Panc1 (cell line): Measurements from ENCODE around the gene ASB6. TPM values are rescaled to one million over a fixed set of nuclear protein-coding genes. Genes with fewer than 3 reads are reported as not detected.

ENCODE experiments used
- ATAC-seq: fragments of 200-7000 bp; cut with Tn5 transposase; 2 replicates; pipeline ENCODE4 v1.9.1; 2020; ENCODE audit warnings: mild to moderate bottlenecking, moderate library complexity
- BruUV-seq: library from RNA; stranded (reverse); fragments of 400-500 nt; replicated peaks from 2 replicates; lab custom pipeline; 2021; lab: Mats Ljungman, UMichigan
- CTCF ChIA-PET: fragments of 300-600 bp; sonication (Branson Sonifier 250); formaldehyde crosslinking; loops from one replicate; lab custom pipeline; 2022; ENCODE audit warnings: antibody characterized with exemption; lab: Charles Lee
- POLR2A ChIA-PET: fragments of 300-600 bp; sonication (Branson Sonifier 250); formaldehyde crosslinking; loops from one replicate; lab custom pipeline; 2022; ENCODE audit warnings: antibody characterized with exemption; lab: Charles Lee
- DNase-seq: peaks from one replicate; pipeline ENCODE4 v3.0.0-alpha.2; 2010; ENCODE audit warnings: low read depth, low spot score
- H3K27ac ChIP-seq: 2 replicates; pipeline ENCODE4 v1.5.1; 2011; ENCODE audit warnings: mild to moderate bottlenecking, low read length, inconsistent platforms
- H3K27me3 ChIP-seq: fragments of 200-500 bp; sonication (Bioruptor generic); 2 replicates; pipeline ENCODE4 v1.6.0; 2014; ENCODE audit warnings: low read length, inconsistent platforms; ENCODE audit not compliant: control insufficient read depth, insufficient read depth
- H3K36me3 ChIP-seq: fragments of 200-500 bp; sonication (Bioruptor generic); 2 replicates; pipeline ENCODE4 v1.5.1; 2014; ENCODE audit warnings: inconsistent platforms, mild to moderate bottlenecking, low read length, moderate library complexity; ENCODE audit not compliant: control insufficient read depth, insufficient read depth
- H3K4me1 ChIP-seq: 2 replicates; pipeline ENCODE4 v1.5.1; 2011; ENCODE audit warnings: inconsistent platforms, mild to moderate bottlenecking, low read length, moderate library complexity; ENCODE audit not compliant: control insufficient read depth, insufficient read depth
- H3K4me3 ChIP-seq, 2 experiments: 2 replicates each; pipeline ENCODE4 v1.5.1; 2011 to 2012; ENCODE audit warnings: low read depth in 2 of 2, low read length in 2 of 2, mild to moderate bottlenecking in 2 of 2, inconsistent platforms in 1 of 2, moderate library complexity in 1 of 2
- H3K9me3 ChIP-seq: fragments of 200-500 bp; sonication (Bioruptor generic); 2 replicates; pipeline ENCODE4 v1.5.1; 2014; ENCODE audit warnings: low read depth, mild to moderate bottlenecking, inconsistent platforms, low read length, moderate library complexity; ENCODE audit not compliant: control insufficient read depth, insufficient read depth
- CTCF ChIP-seq: fragments of 450-650 bp; IDR thresholded peaks from 2 replicates; pipeline ENCODE4 v1.5.1; 2017; ENCODE audit warnings: mild to moderate bottlenecking
- POLR2AphosphoS5 ChIP-seq: IDR thresholded peaks from 2 replicates; pipeline ENCODE4 v1.6.1; 2012; ENCODE audit warnings: mild to moderate bottlenecking, low read depth, low read length, moderate library complexity
- REST ChIP-seq, 2 experiments: IDR thresholded peaks; 2 replicates each; pipeline ENCODE4 v1.6.1; 2011 to 2012; ENCODE audit warnings: low read depth in 2 of 2, control low read depth in 1 of 2, low read length in 1 of 2, mild to moderate bottlenecking in 1 of 2, moderate library complexity in 1 of 2; ENCODE audit not compliant: insufficient read depth in 1 of 2
- SIN3A ChIP-seq: IDR thresholded peaks from 2 replicates; pipeline ENCODE4 v1.6.1; 2012; ENCODE audit warnings: low read depth, mild to moderate bottlenecking, low read length, moderate library complexity, borderline replicate concordance; ENCODE audit not compliant: insufficient read depth
- TCF7L2 ChIP-seq: IDR thresholded peaks from 2 replicates; pipeline ENCODE4 v1.6.1; 2011; ENCODE audit warnings: mild to moderate bottlenecking, low read depth, low read length, inconsistent platforms
- in situ Hi-C: cut with HindIII; loops from 2 replicates; pipeline ENCODE4 v1.10.0; 2016; ENCODE audit warnings: low sequenced_read_pairs, low pct_unique_long_range_greater_than_20kb
- intact Hi-C: fragments of 100-400 bp; cut with micrococcal nuclease; formaldehyde crosslinking; loops from one replicate; pipeline ENCODE4 v1.10.0; 2022; ENCODE audit not compliant: unreplicated experiment
- total RNA-seq: library from RNA; stranded (reverse); gene quantifications from one replicate; pipeline ENCODE4 v1.2.1, GENCODE V29; 2021; ENCODE audit not compliant: unreplicated experiment

ASB6 gene
- total RNA-seq, 1 experiment from 2014 or later, result 14.3 TPM

- TF ChIP-seq TCF7L2 (no peak), REST (IDR thresholded peaks at IDR 0.05; ENCODE audit: insufficient read depth in 1 of 2, low read depth in 2 of 2, low read length in 1 of 2) (no peak), CTCF (no peak), SIN3A (no peak), POLR2AphosphoS5 (no peak)
- Histone ChIP-seq H3K4me1 (peaks cover 6% of the 10 kb centered on the region; the same call in 1 of the 2 replicates), H3K9me3 (no peaks in the 10 kb centered on the region), H3K27ac (no peak overlapping the region), H3K36me3 (no peaks in the 10 kb centered on the region), H3K4me3 (no peak overlapping the region), H3K27me3 (no peaks in the 10 kb centered on the region)
- intact Hi-C loops (loop anchor here (10.0 kb wide), 1 partner anchor 480 kb away; no protein-coding TSS in a partner anchor), in situ Hi-C loops (no loop called here)
- DNase-seq (no peak), ATAC-seq (no peak)
- no TSS peak for BruUV-seq
- CTCF ChIA-PET, result interaction anchor here (0.7 to 1.0 kb wide), 2 partner anchors 11 to 437 kb away, joined by 6 to 8 read pairs; partner anchors contain the start of gene NTMT1
- POLR2A ChIA-PET, result interaction anchor here (0.6 kb wide), 1 partner anchor 21 kb away, joined by 4 read pairs; no protein-coding TSS in a partner anchor
Observed at GRCh38 chr9:129614932-129615331, 27.0 kb downstream of the ASB6 start.

- peaks cover 13% of the 10 kb centered on the region for H3K4me1 ChIP-seq
- no peak for DNase-seq
- ChIA-PET CTCF (interaction anchor here (0.8 kb wide), 1 partner anchor 10 kb away, joined by 6 read pairs; no protein-coding TSS in a partner anchor), POLR2A (no interaction called here)
- no peaks in the 10 kb centered on the region for H3K36me3 ChIP-seq
- no peak overlapping the region for H3K4me3 ChIP-seq
- intact Hi-C loops (loop anchor here (10.0 kb wide), 1 partner anchor 479 kb away; no protein-coding TSS in a partner anchor), in situ Hi-C loops (no loop called here)
- no peak for ATAC-seq
- no peak for TF ChIP-seq REST (IDR thresholded peaks at IDR 0.05; ENCODE audit: insufficient read depth in 1 of 2, low read depth in 2 of 2, low read length in 1 of 2)
- TF ChIP-seq POLR2AphosphoS5, result no peak
- no peak for TF ChIP-seq SIN3A
- no peak for TF ChIP-seq CTCF
- no peak for TF ChIP-seq TCF7L2
- BruUV-seq, result no TSS peak
- H3K9me3 ChIP-seq, result no peaks in the 10 kb centered on the region
- H3K27me3 ChIP-seq, result no peaks in the 10 kb centered on the region
- no peak overlapping the region for H3K27ac ChIP-seq
Observed at GRCh38 chr9:129613520-129614175, 28.3 kb downstream of the ASB6 start.
